Astrocyte (in vitro differentiated cells and primary cell): ENCODE data around the gene PM20D2. TPM values are rescaled to one million over a fixed set of nuclear protein-coding genes. Genes with fewer than 3 reads are reported as not detected.

ENCODE experiments used
- DNase-seq: peaks from one replicate; pipeline ENCODE4 v3.0.0-alpha.2; 2010; ENCODE audit warnings: low read depth
- FAIRE-seq: peaks from 2 replicates; lab custom pipeline; 2011; peaks lifted over from hg19 to GRCh38; lab: Jason Lieb, UNC
- H2AFZ ChIP-seq: 2 replicates; pipeline ENCODE4 v1.6.0; 2012; ENCODE audit warnings: low read depth, low read length, inconsistent platforms
- H3K27ac ChIP-seq: 2 replicates; pipeline ENCODE4 v1.5.1; 2011; ENCODE audit warnings: low read depth, low read length, inconsistent platforms
- H3K27me3 ChIP-seq: 2 replicates; pipeline ENCODE4 v1.6.0; 2011; ENCODE audit warnings: low read length, inconsistent platforms; ENCODE audit not compliant: insufficient read depth
- H3K36me3 ChIP-seq: 2 replicates; pipeline ENCODE4 v1.5.1; 2011; ENCODE audit warnings: low read length, inconsistent platforms; ENCODE audit not compliant: insufficient read depth
- H3K4me1 ChIP-seq: 2 replicates; pipeline ENCODE4 v1.5.1; 2011; ENCODE audit warnings: low read length, inconsistent platforms; ENCODE audit not compliant: insufficient read depth
- H3K4me2 ChIP-seq: 2 replicates; pipeline ENCODE4 v1.6.0; 2012; ENCODE audit warnings: low read length, inconsistent platforms
- H3K4me3 ChIP-seq: 2 replicates; pipeline ENCODE4 v1.5.1; 2011; ENCODE audit warnings: low read depth, mild to moderate bottlenecking, low read length, inconsistent platforms; ENCODE audit not compliant: insufficient read depth
- H3K79me2 ChIP-seq: 2 replicates; pipeline ENCODE4 v1.6.0; 2012; ENCODE audit warnings: mild to moderate bottlenecking, low read length, inconsistent platforms; ENCODE audit not compliant: insufficient read depth
- H3K9ac ChIP-seq: 2 replicates; pipeline ENCODE4 v1.6.0; 2012; ENCODE audit warnings: mild to moderate bottlenecking, low read length, inconsistent platforms
- H3K9me3 ChIP-seq: 2 replicates; pipeline ENCODE4 v1.5.1; 2012; ENCODE audit warnings: low read depth, mild to moderate bottlenecking, low read length, inconsistent platforms; ENCODE audit not compliant: insufficient read depth
- H4K20me1 ChIP-seq: 2 replicates; pipeline ENCODE4 v1.6.0; 2012; ENCODE audit warnings: low read length, inconsistent platforms; ENCODE audit not compliant: insufficient read depth
- H3K27ac Mint-ChIP-seq: one replicate; pipeline ENCODE4 v1.8.0; 2021; ENCODE audit warnings: mild to moderate bottlenecking, mixed read lengths; ENCODE audit not compliant: unreplicated experiment
- H3K27me3 Mint-ChIP-seq: one replicate; pipeline ENCODE4 v1.8.0; 2021; ENCODE audit warnings: low read depth, mixed read lengths; ENCODE audit not compliant: unreplicated experiment
- H3K36me3 Mint-ChIP-seq: one replicate; pipeline ENCODE4 v1.8.0; 2021; ENCODE audit warnings: low read depth, mixed read lengths; ENCODE audit not compliant: unreplicated experiment
- H3K4me1 Mint-ChIP-seq: one replicate; pipeline ENCODE4 v1.8.0; 2021; ENCODE audit warnings: low read depth, mixed read lengths; ENCODE audit not compliant: unreplicated experiment
- H3K4me3 Mint-ChIP-seq: one replicate; pipeline ENCODE4 v1.8.0; 2021; ENCODE audit warnings: mild to moderate bottlenecking, moderate library complexity, mixed read lengths; ENCODE audit not compliant: unreplicated experiment
- H3K9me3 Mint-ChIP-seq: one replicate; pipeline ENCODE4 v1.8.0; 2021; ENCODE audit warnings: mild to moderate bottlenecking, mixed read lengths; ENCODE audit not compliant: unreplicated experiment
- EZH2 ChIP-seq: IDR thresholded peaks from 2 replicates; pipeline ENCODE4 v1.6.1; 2012; ENCODE audit warnings: mild to moderate bottlenecking, low read length, inconsistent platforms; ENCODE audit not compliant: insufficient read depth
- total RNA-seq: library from RNA; stranded (reverse); gene quantifications from 2 replicates; pipeline ENCODE4 v1.2.1, GENCODE V29; 2021
- TF ChIP-seq, protein P1 (sequence below): IDR thresholded peaks from 2 replicates; pipeline ENCODE4 v1.5.1; 2011; ENCODE audit warnings: low read depth, mild to moderate bottlenecking, inconsistent platforms, low read length, moderate library complexity; ENCODE audit not compliant: insufficient read depth

Gene PM20D2
- total RNA-seq, 1 donor from 2014 or later, result 10.4 TPM

DNA sequence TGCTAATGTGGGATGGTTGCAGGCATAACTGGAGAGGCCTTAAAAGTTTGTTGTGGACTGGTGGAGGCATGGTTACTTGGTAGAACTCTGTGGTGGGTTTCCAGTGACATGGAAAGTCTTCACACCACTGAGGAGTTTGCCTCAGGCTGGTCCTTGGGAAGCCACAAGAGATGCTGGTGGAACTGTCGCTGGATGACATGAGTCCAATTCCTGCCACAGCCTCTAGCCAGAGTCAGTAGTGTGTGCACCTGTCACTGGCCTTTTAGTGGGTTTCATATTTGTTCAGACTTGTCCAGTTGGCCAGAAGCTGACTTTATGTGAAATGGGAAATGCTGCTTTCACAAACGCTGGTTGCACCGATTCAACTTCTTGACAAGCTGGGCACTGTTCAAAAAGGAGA, 14.3 kb upstream of the PM20D2 start:
- H3K9me3 Mint-ChIP-seq, result peaks cover 7% of the 10 kb centered on the region
- TF ChIP-seq EZH2, result no peak
- TF ChIP-seq, protein P1, sequence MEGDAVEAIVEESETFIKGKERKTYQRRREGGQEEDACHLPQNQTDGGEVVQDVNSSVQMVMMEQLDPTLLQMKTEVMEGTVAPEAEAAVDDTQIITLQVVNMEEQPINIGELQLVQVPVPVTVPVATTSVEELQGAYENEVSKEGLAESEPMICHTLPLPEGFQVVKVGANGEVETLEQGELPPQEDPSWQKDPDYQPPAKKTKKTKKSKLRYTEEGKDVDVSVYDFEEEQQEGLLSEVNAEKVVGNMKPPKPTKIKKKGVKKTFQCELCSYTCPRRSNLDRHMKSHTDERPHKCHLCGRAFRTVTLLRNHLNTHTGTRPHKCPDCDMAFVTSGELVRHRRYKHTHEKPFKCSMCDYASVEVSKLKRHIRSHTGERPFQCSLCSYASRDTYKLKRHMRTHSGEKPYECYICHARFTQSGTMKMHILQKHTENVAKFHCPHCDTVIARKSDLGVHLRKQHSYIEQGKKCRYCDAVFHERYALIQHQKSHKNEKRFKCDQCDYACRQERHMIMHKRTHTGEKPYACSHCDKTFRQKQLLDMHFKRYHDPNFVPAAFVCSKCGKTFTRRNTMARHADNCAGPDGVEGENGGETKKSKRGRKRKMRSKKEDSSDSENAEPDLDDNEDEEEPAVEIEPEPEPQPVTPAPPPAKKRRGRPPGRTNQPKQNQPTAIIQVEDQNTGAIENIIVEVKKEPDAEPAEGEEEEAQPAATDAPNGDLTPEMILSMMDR, result no peak
- Histone ChIP-seq H3K9ac (no peak overlapping the region), H3K4me3 (no peak overlapping the region), H3K27ac (no peak overlapping the region), H4K20me1 (no peaks in the 10 kb centered on the region), H3K4me2 (no peak overlapping the region), H3K27me3 (peaks cover 3% of the 10 kb centered on the region), H3K9me3 (no peaks in the 10 kb centered on the region), H2AFZ (no peak overlapping the region), H3K36me3 (no peaks in the 10 kb centered on the region), H3K79me2 (no peaks in the 10 kb centered on the region), H3K4me1 (no peaks in the 10 kb centered on the region)
- no peaks in the 10 kb centered on the region for H3K4me1 Mint-ChIP-seq
- peaks cover 4% of the 10 kb centered on the region for H3K36me3 Mint-ChIP-seq
- H3K27ac Mint-ChIP-seq, result no peak overlapping the region
- DNase-seq, result no peak
- FAIRE-seq, result no peak
- no peak overlapping the region for H3K4me3 Mint-ChIP-seq
- peaks cover 6% of the 10 kb centered on the region for H3K27me3 Mint-ChIP-seq

DNA sequence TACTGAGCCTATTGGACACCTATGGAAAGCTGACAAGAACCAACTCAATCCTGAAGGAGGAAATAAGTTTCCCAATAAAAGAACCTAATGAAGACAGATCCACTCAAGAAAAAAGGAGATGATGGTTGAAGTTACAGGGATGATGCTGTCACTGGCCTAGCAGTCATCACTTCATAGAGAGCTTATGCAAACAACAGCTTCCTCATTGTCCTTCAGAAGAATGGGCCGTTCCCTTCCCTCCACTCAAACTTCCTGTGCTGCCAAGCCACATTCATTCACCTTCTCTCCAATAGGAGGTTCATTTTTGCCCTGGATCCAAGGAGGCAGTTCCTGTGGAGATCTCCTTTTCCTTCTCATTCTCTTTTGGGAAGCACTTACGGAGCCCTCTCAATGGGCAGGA, 13.8 kb upstream of the PM20D2 start:
- H3K27ac ChIP-seq, result no peak overlapping the region
- DNase-seq (no peak), FAIRE-seq (no peak)
- H3K27me3 ChIP-seq, result peaks cover 3% of the 10 kb centered on the region
- peaks cover 6% of the 10 kb centered on the region for H3K27me3 Mint-ChIP-seq
- H3K4me1 Mint-ChIP-seq, result no peaks in the 10 kb centered on the region
- no peak for TF ChIP-seq EZH2
- TF ChIP-seq, protein P1, result no peak
- no peaks in the 10 kb centered on the region for H3K4me1 ChIP-seq
- no peak overlapping the region for H3K9ac ChIP-seq
- H3K79me2 ChIP-seq, result no peaks in the 10 kb centered on the region
- no peaks in the 10 kb centered on the region for H3K9me3 ChIP-seq
- H3K36me3 ChIP-seq, result no peaks in the 10 kb centered on the region
- no peak overlapping the region for H3K4me3 ChIP-seq
- H3K36me3 Mint-ChIP-seq, result peaks cover 4% of the 10 kb centered on the region
- no peak overlapping the region for H3K4me2 ChIP-seq
- no peaks in the 10 kb centered on the region for H4K20me1 ChIP-seq
- H3K9me3 Mint-ChIP-seq, result peaks cover 7% of the 10 kb centered on the region
- H3K27ac Mint-ChIP-seq, result no peak overlapping the region
- H2AFZ ChIP-seq, result no peak overlapping the region
- no peak overlapping the region for H3K4me3 Mint-ChIP-seq

DNA sequence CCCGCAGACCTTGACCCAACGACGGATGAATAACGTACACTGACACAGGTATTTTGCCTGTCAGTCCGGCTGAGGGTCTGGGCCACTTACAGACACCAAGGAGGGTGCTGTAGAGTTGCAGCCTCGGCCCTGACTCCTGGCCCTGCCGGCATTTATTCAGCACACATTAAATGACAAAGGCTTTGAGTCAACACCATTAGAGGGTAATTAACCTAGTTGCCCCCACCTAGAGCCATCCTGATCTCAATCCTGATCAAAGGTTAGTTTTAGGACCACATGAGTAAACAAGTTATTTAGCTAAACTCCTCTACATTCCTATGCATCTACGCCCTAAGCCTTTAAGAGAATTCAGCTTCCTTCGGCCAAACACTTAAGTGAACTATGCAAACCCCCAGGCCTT, 11.9 kb upstream of the PM20D2 start:
- Histone ChIP-seq H3K79me2 (no peaks in the 10 kb centered on the region), H3K9me3 (no peaks in the 10 kb centered on the region), H3K27ac (no peak overlapping the region), H2AFZ (no peak overlapping the region), H3K4me2 (no peak overlapping the region), H4K20me1 (no peaks in the 10 kb centered on the region), H3K27me3 (peaks cover 3% of the 10 kb centered on the region), H3K9ac (no peak overlapping the region), H3K4me1 (no peaks in the 10 kb centered on the region), H3K4me3 (no peak overlapping the region), H3K36me3 (no peaks in the 10 kb centered on the region)
- H3K9me3 Mint-ChIP-seq, result peaks cover under 1% of the 10 kb centered on the region
- H3K4me3 Mint-ChIP-seq, result no peak overlapping the region
- H3K27ac Mint-ChIP-seq, result no peak overlapping the region
- H3K4me1 Mint-ChIP-seq, result peaks cover under 1% of the 10 kb centered on the region
- DNase-seq (no peak), FAIRE-seq (no peak)
- TF ChIP-seq EZH2, result no peak
- TF ChIP-seq, protein P1, result no peak
- H3K36me3 Mint-ChIP-seq, result peaks cover under 1% of the 10 kb centered on the region
- H3K27me3 Mint-ChIP-seq, result peaks cover 3% of the 10 kb centered on the region
